GM19351 (cell line): ENCODE measurements around the gene XAGE2.
A peak's percentile ranks its signal among the peaks of the same experiment; 100 is the strongest.
"Not testable (repeated sequence)": the region's sequence is repeated elsewhere in the genome, so short reads cannot be mapped to it uniquely, and the experiment has no call there.

Source experiments
- ATAC-seq: cut with Tn5 transposase; IDR thresholded peaks from one replicate; pipeline ENCODE4 v1.9.1; 2021; ENCODE audit warnings: mild to moderate bottlenecking, moderate library complexity; ENCODE audit not compliant: unreplicated experiment

XAGE2 gene

GRCh38 chrX:52368368-52369055 is at the start of gene XAGE2:
XAGE2 (plus strand) TSS chrX:52369021; CDS start chrX:52370015, 994 bp downstream.
- no peak for ATAC-seq

- no peak for ATAC-seq
These were observed 31.4 kb upstream of the XAGE2 start for GRCh38 chrX:52337410-52337809.

- no peak for ATAC-seq
These were observed 27.3 kb upstream of the XAGE2 start for GRCh38 chrX:52341493-52341892.

- not testable (repeated sequence) for ATAC-seq
These were observed 25.7 kb upstream of the XAGE2 start for GRCh38 chrX:52343131-52343530.

GRCh38 chrX:52345402-52345801 is 23.4 kb upstream of the XAGE2 start:
- peak; percentile 86 for ATAC-seq

GRCh38 chrX:52346174-52347165 is 22.4 kb upstream of the XAGE2 start:
- ATAC-seq: no peak

GRCh38 chrX:52349681-52350080 is 19.1 kb upstream of the XAGE2 start:
- no peak for ATAC-seq

- ATAC-seq: no peak
These were observed 16.3 kb upstream of the XAGE2 start for GRCh38 chrX:52352551-52352950.

- ATAC-seq: no peak
These were observed 15.0 kb upstream of the XAGE2 start for GRCh38 chrX:52353838-52354237.

- ATAC-seq: no peak
These were observed 13.7 kb upstream of the XAGE2 start for GRCh38 chrX:52355108-52355507.

- ATAC-seq: no peak
These were observed 9.1 kb upstream of the XAGE2 start for GRCh38 chrX:52359614-52360232.

- ATAC-seq: no peak
These were observed 6.9 kb upstream of the XAGE2 start for GRCh38 chrX:52361941-52362340.

- no peak for ATAC-seq
These were observed 5.5 kb upstream of the XAGE2 start for GRCh38 chrX:52363247-52363883.

- ATAC-seq: no peak
These were observed 10.0 kb downstream of the XAGE2 start for GRCh38 chrX:52378870-52379269.

GRCh38 chrX:52380993-52381392 is 12.2 kb downstream of the XAGE2 start:
- no peak for ATAC-seq

- no peak for ATAC-seq
These were observed 41.9 kb downstream of the XAGE2 start for GRCh38 chrX:52410439-52411394.

- no peak for ATAC-seq
These were observed 46.5 kb downstream of the XAGE2 start for GRCh38 chrX:52415304-52415703.

- no peak for ATAC-seq
These were observed 48.0 kb downstream of the XAGE2 start for GRCh38 chrX:52416816-52417215.

- no peak for ATAC-seq
These were observed 52.1 kb downstream of the XAGE2 start for GRCh38 chrX:52420824-52421443.
